Measurements from ENCODE around the gene PSME2. TPM values are rescaled to one million over a fixed set of nuclear protein-coding genes. Genes with fewer than 3 reads are reported as not detected.
A peak's percentile ranks its signal among the peaks of the same experiment; 100 is the strongest.

PSME2 gene
- total and polyA plus RNA-seq, 2 of the 13 experiments (the other 11 are each of a cell fraction or from before 2014, with no cell fraction given) = 332 to 716 TPM

- no peak for TF ChIP-seq DBP (CRISPR knock-in tag; IDR thresholded peaks at IDR 0.05; ENCODE audit: not compliant biosample characterization)
- peak; percentile 82; the same call in 1 of the 2 replicates for TF ChIP-seq ZNF20 (CRISPR knock-in tag; IDR thresholded peaks at IDR 0.05)
- TF ChIP-seq ESRRA (CRISPR knock-in tag; IDR thresholded peaks at IDR 0.05; ENCODE audit: low read depth) = no peak
- TF ChIP-seq UBTF (CRISPR knock-in tag; IDR thresholded peaks at IDR 0.05) = no peak
- no peak for TF ChIP-seq JARID2 (CRISPR knock-in tag; IDR thresholded peaks at IDR 0.05; ENCODE audit: insufficient replicate concordance)
- TF ChIP-seq KLF15 (CRISPR knock-in tag; IDR thresholded peaks at IDR 0.05; ENCODE audit: borderline replicate concordance) = 0 out of 2 replicates have a peak, but pooled peaks have one; percentile 1
- TF ChIP-seq ZNF468 (CRISPR knock-in tag; IDR thresholded peaks at IDR 0.05) = no peak
- no peak for TF ChIP-seq ZMAT5 (CRISPR knock-in tag; IDR thresholded peaks at IDR 0.05; ENCODE audit: borderline replicate concordance, low read depth)
- no peak for TF ChIP-seq ZNF883 (CRISPR knock-in tag; IDR thresholded peaks at IDR 0.05; ENCODE audit: not compliant biosample characterization)
- TF ChIP-seq ZNF276 (CRISPR knock-in tag; IDR thresholded peaks at IDR 0.05; ENCODE audit: low read depth) = no peak
- no peak for TF ChIP-seq ZNF720 (CRISPR knock-in tag; IDR thresholded peaks at IDR 0.05)
- no peak for TF ChIP-seq IKZF1 (IDR thresholded peaks at IDR 0.05)
- TF ChIP-seq KLF16 (CRISPR knock-in tag; IDR thresholded peaks at IDR 0.05) = 0 out of 4 replicates have a peak, but pooled peaks of 1 of the 2 experiments have one; percentile 6
- peak; percentile 21; the same call in 1 of the 2 replicates for TF ChIP-seq ZNF839 (CRISPR knock-in tag; IDR thresholded peaks at IDR 0.05; ENCODE audit: borderline replicate concordance)
- TF ChIP-seq SPEN (CRISPR knock-in tag; IDR thresholded peaks at IDR 0.05; ENCODE audit: low read depth) = no peak
- no peak; the same call in 1 of the 2 replicates for TF ChIP-seq ZNF33B (CRISPR knock-in tag; IDR thresholded peaks at IDR 0.05)
- peak in 1 of 2 experiments; percentile 3; a peak in 1 of 4 replicates for TF ChIP-seq HMGXB4 (CRISPR knock-in tag; IDR thresholded peaks at IDR 0.05; ENCODE audit: borderline replicate concordance in 1 of 2, low read depth in 1 of 2)
- no peak for TF ChIP-seq HIC2 (CRISPR knock-in tag; IDR thresholded peaks at IDR 0.05; ENCODE audit: low read depth)
These were observed 51.6 kb downstream of the PSME2 start (continued) for GRCh38 chr14:24094841-24095270.
